MM.1S (cell line): Measurements from ENCODE around the gene ARRDC3.
"Not testable (repeated sequence)": the region's sequence is repeated elsewhere in the genome, so short reads cannot be mapped to it uniquely, and the experiment has no call there.

Experiments used
- DNase-seq: peaks from one replicate; pipeline ENCODE4 v3.0.0-alpha.2; 2015
- H2AFZ ChIP-seq: fragments of 300-600 bp; sonication (generic); 2 replicates; pipeline ENCODE4 v1.6.0; 2016; ENCODE audit warnings: antibody characterized with exemption, low read length
- H3F3A ChIP-seq: fragments of 300-600 bp; sonication (generic); 2 replicates; pipeline ENCODE4 v1.6.1; 2016; ENCODE audit warnings: mild to moderate bottlenecking, antibody characterized with exemption, low read length, moderate library complexity, mixed read lengths; ENCODE audit not compliant: insufficient read depth
- H3K27ac ChIP-seq: fragments of 300-600 bp; sonication (generic); 2 replicates; pipeline ENCODE4 v1.5.1; 2016; ENCODE audit warnings: mild to moderate bottlenecking, low read length
- H3K27me3 ChIP-seq: fragments of 300-600 bp; sonication (generic); replicated peaks from 2 replicates; pipeline ENCODE4 v1.6.0; 2016; ENCODE audit warnings: low read length; ENCODE audit not compliant: insufficient read depth
- H3K36me3 ChIP-seq: fragments of 300-600 bp; sonication (generic); replicated peaks from 2 replicates; pipeline ENCODE4 v1.6.1; 2016; ENCODE audit warnings: mild to moderate bottlenecking, low read length, mixed read lengths; ENCODE audit not compliant: insufficient read depth
- H3K4me1 ChIP-seq: fragments of 300-600 bp; sonication (generic); 2 replicates; pipeline ENCODE4 v1.6.1; 2016; ENCODE audit warnings: low read length, mixed read lengths
- H3K4me2 ChIP-seq: fragments of 300-600 bp; sonication (generic); 2 replicates; pipeline ENCODE4 v1.6.0; 2016; ENCODE audit warnings: low read depth, low read length
- H3K4me3 ChIP-seq: fragments of 300-600 bp; sonication (generic); 2 replicates; pipeline ENCODE4 v1.5.1; 2016; ENCODE audit warnings: low read length, mixed read lengths
- H3K79me2 ChIP-seq: fragments of 300-600 bp; sonication (generic); 2 replicates; pipeline ENCODE4 v1.6.1; 2016; ENCODE audit warnings: mixed run types, low read length, mixed read lengths
- H3K9ac ChIP-seq: fragments of 300-600 bp; sonication (generic); 2 replicates; pipeline ENCODE4 v1.6.1; 2016; ENCODE audit warnings: low read length, mixed read lengths
- H3K9me2 ChIP-seq: fragments of 300-600 bp; sonication (generic); replicated peaks from 2 replicates; pipeline ENCODE4 v1.6.1; 2016; ENCODE audit warnings: mild to moderate bottlenecking, low read length, mixed read lengths; ENCODE audit not compliant: insufficient read depth
- H3K9me3 ChIP-seq: fragments of 300-600 bp; sonication (generic); replicated peaks from 2 replicates; pipeline ENCODE4 v1.6.1; 2016; ENCODE audit warnings: mild to moderate bottlenecking, low read length, mixed read lengths; ENCODE audit not compliant: insufficient read depth
- H4K20me1 ChIP-seq: fragments of 300-600 bp; sonication (generic); 2 replicates; pipeline ENCODE4 v1.6.1; 2016; ENCODE audit warnings: mild to moderate bottlenecking, low read length, moderate library complexity, mixed read lengths; ENCODE audit not compliant: insufficient read depth
- EZH2 ChIP-seq: fragments of 300-600 bp; sonication (generic); optimal IDR thresholded peaks from 2 replicates; pipeline ENCODE3; 2017; ENCODE audit warnings: low read depth, mild to moderate bottlenecking, antibody characterized with exemption, low read length, mixed read lengths
- EZH2phosphoT487 ChIP-seq: fragments of 300-600 bp; sonication (generic); IDR thresholded peaks from 2 replicates; pipeline ENCODE4 v1.6.1; 2018; ENCODE audit warnings: antibody characterized with exemption, low read length
- TF ChIP-seq, protein P1 (sequence below): fragments of 300-600 bp; sonication (generic); IDR thresholded peaks from 2 replicates; pipeline ENCODE4 v1.5.1; 2016; ENCODE audit warnings: antibody characterized with exemption, low read length, mixed read lengths

ARRDC3 gene

DNA sequence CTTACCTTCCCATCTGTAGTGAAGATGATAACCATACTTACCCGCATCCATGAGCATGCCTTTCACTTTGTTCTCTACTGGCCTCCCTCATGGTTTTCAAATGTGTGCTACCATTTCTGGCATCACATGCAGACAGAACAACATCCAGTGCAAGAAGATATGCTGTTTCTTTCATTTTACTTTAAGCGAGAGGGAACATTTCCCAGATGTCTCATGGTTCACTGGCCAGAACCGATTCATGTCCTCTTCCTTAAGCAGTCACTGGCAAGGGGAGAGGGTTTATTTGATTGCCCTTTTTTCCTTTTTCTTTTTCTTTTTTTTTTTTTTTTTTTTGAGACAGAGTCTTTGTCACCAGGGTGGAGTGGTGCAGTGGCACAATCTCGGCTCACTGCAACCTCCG is 37.7 kb downstream of the ARRDC3 start:
- Histone ChIP-seq H3K9me2 (no peaks in the 10 kb centered on the region), H2AFZ (no peak overlapping the region), H3F3A (no peaks in the 10 kb centered on the region), H3K79me2 (no peaks in the 10 kb centered on the region), H3K9ac (no peak overlapping the region), H3K36me3 (no peaks in the 10 kb centered on the region), H3K4me1 (no peaks in the 10 kb centered on the region), H3K9me3 (no peaks in the 10 kb centered on the region), H3K27me3 (no peaks in the 10 kb centered on the region), H3K4me3 (no peak overlapping the region), H4K20me1 (no peaks in the 10 kb centered on the region), H3K27ac (no peak overlapping the region), H3K4me2 (no peak overlapping the region)
- no peak for DNase-seq
- no peak for TF ChIP-seq EZH2
- TF ChIP-seq, protein P1, sequence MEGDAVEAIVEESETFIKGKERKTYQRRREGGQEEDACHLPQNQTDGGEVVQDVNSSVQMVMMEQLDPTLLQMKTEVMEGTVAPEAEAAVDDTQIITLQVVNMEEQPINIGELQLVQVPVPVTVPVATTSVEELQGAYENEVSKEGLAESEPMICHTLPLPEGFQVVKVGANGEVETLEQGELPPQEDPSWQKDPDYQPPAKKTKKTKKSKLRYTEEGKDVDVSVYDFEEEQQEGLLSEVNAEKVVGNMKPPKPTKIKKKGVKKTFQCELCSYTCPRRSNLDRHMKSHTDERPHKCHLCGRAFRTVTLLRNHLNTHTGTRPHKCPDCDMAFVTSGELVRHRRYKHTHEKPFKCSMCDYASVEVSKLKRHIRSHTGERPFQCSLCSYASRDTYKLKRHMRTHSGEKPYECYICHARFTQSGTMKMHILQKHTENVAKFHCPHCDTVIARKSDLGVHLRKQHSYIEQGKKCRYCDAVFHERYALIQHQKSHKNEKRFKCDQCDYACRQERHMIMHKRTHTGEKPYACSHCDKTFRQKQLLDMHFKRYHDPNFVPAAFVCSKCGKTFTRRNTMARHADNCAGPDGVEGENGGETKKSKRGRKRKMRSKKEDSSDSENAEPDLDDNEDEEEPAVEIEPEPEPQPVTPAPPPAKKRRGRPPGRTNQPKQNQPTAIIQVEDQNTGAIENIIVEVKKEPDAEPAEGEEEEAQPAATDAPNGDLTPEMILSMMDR, result no peak
- TF ChIP-seq EZH2phosphoT487, result no peak

DNA sequence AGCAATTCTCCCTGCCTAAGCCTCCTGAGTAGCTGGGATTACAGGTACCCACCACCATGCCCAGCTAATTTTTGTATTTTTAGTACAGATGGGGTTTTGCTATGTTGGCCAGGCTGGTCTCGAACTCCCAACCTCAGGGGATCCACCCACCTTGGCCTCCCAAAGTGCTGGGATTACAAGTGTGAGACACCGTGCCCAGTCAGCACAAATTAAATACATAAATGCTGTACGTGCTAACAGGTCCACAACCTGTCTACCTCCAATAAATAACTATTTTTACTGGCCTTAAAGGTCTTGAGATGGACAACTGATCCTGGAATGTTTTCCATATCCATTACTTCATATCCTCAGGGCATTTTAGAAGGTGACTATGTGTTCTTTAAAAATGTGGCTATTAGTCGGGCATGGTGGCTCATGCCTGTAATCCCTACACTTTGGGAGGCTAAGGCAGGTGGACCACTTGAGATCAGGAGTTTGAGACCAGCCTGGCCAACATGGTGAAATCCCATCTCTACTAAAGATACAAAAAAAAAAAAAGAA is 38.4 kb downstream of the ARRDC3 start:
- not testable (repeated sequence) for H3K9me2 ChIP-seq, H3K79me2 ChIP-seq, H2AFZ ChIP-seq, H3F3A ChIP-seq, H3K9me3 ChIP-seq, H3K27ac ChIP-seq, H3K36me3 ChIP-seq, H3K4me1 ChIP-seq, H3K4me2 ChIP-seq, H3K4me3 ChIP-seq, DNase-seq, H3K9ac ChIP-seq, H4K20me1 ChIP-seq, H3K27me3 ChIP-seq

DNA sequence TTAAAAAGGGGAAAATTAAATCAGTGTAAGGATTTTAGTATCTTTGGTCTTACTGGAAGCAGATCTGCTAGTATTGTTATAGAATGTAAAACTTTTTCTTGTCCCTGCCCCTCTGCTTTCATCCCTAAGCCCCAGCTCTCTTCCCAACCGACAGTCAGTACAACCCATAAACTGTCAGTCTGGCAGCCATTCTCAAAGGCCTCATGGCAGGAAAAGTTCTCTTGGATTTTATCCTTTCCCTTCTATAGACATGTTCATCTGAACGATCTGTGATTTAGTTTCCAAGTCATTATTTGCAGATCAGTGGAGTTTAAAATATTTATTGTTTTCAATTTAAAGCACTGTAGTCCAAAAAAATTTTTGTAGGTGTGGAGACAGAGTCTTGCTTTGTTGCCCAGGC is 39.2 kb downstream of the ARRDC3 start:
- Histone ChIP-seq H3K4me2 (no peak overlapping the region), H3K4me3 (no peak overlapping the region), H3K4me1 (no peaks in the 10 kb centered on the region), H3K36me3 (no peaks in the 10 kb centered on the region), H3K27me3 (no peaks in the 10 kb centered on the region), H3F3A (no peaks in the 10 kb centered on the region), H3K27ac (no peak overlapping the region), H3K9ac (no peak overlapping the region), H3K9me3 (no peaks in the 10 kb centered on the region), H3K79me2 (no peaks in the 10 kb centered on the region), H3K9me2 (no peaks in the 10 kb centered on the region), H2AFZ (no peak overlapping the region), H4K20me1 (no peaks in the 10 kb centered on the region)
- DNase-seq, result no peak
- TF ChIP-seq EZH2phosphoT487 (no peak), EZH2 (no peak)
- TF ChIP-seq, protein P1, result no peak

DNA sequence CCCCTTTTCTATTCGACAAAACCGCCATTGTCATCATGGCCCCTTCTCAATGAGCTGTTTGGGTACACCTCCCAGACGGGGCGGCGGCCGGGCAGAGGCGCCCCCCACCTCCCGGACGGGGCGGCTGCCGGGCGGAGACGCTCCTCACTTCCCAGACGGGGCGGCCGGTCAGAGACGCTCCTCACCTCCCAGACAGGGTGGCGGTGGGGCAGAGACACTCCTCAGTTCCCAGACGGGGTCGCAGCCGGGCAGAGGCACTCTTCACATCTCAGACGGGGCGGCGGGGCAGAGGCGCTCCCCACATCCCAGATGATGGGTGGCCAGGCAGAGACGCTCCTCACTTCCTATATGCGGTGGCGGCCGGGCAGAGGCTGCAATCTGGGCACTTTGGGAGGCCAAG is 40.2 kb downstream of the ARRDC3 start:
- not testable (repeated sequence) for H3K79me2 ChIP-seq, H3K4me2 ChIP-seq, H3K36me3 ChIP-seq, H3K9me3 ChIP-seq, H2AFZ ChIP-seq, H3K9me2 ChIP-seq, DNase-seq, H3K4me3 ChIP-seq, H4K20me1 ChIP-seq, H3K4me1 ChIP-seq, H3F3A ChIP-seq, H3K9ac ChIP-seq, H3K27me3 ChIP-seq, H3K27ac ChIP-seq
